ELF-1 (cell line): ENCODE measurements around the gene SPAG6.
"Not testable (repeated sequence)": the region's sequence is repeated elsewhere in the genome, so short reads cannot be mapped to it uniquely, and the experiment has no call there.

Experiments used
- DNase-seq: peaks from one replicate; pipeline ENCODE4 v3.0.0-alpha.2; 2016; ENCODE audit warnings: low read depth, low spot score

Gene SPAG6

DNA sequence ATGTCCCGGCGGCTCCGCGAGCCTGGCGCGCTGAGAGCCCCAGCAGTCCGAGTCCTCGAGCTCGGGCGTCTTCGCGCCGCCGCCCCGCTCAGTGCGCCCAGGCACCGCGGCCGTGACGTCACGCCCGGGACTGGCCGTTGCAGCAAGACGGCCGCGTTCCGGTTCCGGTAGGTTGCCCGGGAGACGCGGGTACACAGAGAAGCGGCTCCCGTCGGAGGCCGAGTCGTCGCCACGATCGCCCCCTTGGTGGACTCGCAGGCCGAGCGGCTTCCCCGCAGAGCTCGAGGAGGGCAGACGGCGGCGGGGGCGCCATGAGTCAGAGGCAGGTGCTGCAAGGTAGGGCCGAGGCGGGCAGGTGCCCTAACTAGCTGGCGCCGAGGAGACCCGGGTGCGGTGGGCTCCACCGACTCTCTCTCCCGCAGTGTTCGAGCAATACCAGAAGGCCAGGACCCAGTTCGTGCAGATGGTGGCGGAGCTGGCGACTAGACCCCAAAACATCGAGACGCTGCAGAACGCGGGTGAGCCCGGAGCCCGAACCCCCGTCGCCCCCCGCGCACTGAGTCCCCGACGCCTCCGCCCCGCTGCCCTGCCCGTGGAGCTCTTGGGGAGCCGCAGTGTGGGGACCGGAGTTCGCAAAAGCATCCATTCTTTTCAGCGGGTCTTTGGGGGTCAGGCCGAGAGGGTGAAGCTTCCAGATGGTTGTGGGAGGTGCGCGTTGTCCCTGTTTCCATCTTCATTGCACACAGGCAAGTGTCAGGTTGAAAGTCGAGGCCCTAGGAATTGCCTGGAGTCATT is at the start of gene SPAG6:
Gene SPAG6, plus strand, starts transcription at position 196 of the 795 bp plus-strand sequence. Its CDS starts 116 bp downstream, at position 312.
- peak; percentile 84 for DNase-seq

- no peak for DNase-seq
These were observed 44.1 kb upstream of the SPAG6 start for GRCh38 chr10:22301193-22301592.

DNA sequence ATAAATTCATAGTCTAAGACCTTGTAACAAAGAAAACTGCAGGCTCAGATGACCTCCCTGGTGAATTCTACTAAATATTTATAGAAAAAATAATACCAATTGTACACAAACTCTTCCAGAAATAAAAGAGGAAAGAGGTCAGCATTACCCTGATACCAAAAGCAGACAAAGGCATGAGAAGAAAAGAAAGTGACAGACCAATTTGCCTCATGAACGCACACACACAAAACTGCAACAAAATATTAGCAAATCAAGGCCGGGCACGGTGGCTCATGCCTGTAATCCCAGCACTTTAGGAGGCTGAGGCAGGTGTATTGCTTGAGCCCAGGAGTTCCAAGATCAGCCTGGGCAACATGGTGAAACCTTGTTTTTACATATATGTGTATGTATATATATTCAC is 41.8 kb upstream of the SPAG6 start:
- no peak for DNase-seq

GRCh38 chr10:22305721-22306120 is 39.6 kb upstream of the SPAG6 start:
- no peak for DNase-seq

DNA sequence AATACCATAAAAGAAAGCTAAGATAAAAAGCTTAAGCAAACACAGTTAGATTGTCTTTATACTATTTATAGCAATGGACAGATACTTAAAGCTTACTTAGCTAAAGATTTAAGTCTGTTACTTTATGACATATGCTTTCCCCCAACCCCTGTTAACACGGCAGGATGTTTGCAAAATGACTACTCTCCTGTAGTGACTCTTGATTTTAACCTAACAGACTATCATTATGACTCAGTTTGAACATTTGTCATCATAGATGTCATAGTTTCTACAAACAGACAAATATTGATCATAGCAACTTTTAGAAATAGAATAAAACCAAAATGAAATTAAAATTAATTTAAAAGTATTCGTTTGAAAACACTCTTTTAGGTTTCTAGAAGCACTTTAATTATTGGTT is 36.9 kb upstream of the SPAG6 start:
- no peak for DNase-seq

DNA sequence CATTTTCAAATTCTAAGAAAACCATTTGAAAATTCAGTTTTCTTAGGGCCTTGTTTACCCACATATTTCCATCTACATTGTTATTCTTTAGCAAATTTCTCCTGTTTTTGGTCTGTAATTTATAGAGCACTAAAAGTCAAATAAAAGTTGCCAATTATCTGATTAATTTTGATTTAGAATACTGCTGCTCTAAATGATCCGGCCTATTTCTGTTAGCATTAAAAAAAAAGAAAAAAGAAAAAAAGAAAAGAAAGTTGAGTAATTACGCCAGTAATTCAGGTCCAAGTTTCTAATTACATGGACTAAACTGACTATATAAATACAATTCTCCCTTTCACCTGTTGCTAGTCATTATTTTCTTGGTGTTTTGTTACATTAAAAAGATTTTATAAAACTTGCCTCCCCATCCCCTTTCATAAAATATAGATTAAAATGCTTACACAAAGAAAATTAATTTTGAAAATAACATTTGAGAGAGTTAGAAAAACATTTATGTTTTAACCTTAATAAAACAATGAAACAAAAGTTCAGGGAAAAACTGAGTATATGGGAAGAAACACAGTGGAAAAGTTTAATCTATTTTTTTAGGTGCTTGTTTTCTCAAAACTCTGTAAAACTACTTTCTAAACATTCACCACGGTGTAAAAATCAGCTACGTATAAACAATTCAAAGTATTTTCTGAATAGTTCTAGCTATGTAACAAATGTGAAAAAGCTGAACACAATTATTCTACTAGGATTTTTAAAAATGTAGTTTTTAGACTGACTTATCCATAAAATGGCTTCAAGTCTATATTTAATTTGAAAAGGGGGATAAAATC is 35.9 kb upstream of the SPAG6 start:
- DNase-seq, result no peak

- not testable (repeated sequence) for DNase-seq
These were observed 35.3 kb upstream of the SPAG6 start for GRCh38 chr10:22310012-22310411.

- no peak for DNase-seq
These were observed 34.4 kb upstream of the SPAG6 start for GRCh38 chr10:22310928-22311327.

GRCh38 chr10:22314852-22315251 is 30.4 kb upstream of the SPAG6 start:
- no peak for DNase-seq

GRCh38 chr10:22315455-22316285 is 29.6 kb upstream of the SPAG6 start:
- DNase-seq, result peak; percentile 71

DNA sequence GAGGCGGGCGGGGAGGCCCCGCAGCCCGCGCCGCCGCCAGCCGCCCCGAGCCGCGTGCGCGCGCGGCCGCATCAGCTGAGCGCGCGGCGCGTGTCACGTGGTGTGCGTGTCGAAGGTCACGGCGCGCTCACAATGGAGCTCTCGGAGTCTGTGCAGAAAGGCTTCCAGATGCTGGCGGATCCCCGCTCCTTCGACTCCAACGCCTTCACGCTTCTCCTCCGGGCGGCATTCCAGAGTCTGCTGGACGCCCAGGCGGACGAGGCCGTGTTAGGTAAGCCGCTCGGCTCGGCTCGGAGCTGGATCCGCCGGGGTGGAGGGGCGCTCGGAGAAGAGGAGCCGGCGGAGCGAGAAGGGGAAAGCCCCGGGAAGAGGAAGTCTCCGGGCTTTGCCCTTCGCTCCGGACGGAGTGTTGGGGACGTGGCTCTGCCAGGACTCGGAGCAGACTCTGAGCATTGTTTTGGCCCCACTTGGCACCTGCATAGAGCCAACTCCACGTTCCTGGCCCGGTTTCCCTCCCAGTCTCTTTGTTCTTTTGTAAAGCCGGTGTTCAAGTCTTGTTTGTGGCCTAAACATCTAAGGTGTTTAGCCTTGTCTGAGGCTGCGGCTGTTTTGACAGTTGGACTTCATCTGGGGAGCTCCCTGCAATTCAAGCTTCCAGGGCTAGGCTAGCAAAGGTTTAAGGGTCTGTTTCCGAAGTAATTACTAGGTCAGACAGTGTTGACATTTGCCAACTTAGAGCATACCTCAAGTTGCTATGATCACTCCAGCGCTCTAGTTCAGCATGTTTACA is 28.8 kb upstream of the SPAG6 start, which contains the start of gene COMMD3:
Gene COMMD3, plus strand, starts transcription at position 103 of the 790 bp plus-strand sequence. Its CDS starts 30 bp downstream, at position 133.
- DNase-seq, result peak; percentile 85

DNA sequence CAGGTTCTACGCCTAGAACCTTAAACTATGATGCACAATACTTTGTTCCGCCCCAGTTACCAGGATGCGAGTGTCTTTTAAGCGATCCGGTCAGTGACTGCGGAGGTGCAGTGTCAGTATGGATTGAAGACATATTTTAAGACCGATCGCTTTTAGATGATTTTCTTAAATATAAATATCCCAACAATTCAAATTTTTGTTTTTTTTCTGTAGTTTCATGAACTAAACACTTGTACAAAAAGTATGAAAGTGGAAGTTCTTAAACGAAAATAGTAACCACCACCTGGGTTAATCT is 28.3 kb upstream of the SPAG6 start:
- no peak for DNase-seq

GRCh38 chr10:22317771-22318565 is 27.3 kb upstream of the SPAG6 start:
- DNase-seq, result no peak

GRCh38 chr10:22318772-22319171 is 26.5 kb upstream of the SPAG6 start:
- no peak for DNase-seq

DNA sequence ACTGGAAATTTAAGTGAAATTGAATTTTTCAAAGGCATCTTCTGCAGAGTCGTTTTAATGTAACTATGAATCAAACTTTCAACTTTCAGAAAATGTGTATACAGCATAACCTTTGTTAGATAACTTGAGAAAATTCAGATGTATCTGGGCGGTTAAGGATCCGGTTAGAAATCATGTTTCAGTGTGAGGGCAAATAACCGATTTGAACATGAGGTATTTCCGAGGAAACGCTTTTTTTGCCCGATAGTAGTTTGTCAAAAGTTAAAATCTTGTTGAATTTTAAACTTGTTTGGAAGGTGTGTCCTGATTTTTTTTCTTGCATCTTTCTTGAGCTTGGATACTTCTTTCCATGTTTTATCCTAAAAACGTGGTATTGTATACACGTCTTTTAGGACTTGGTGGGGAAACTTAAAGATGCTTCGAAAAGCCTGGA is 25.7 kb upstream of the SPAG6 start:
- DNase-seq, result no peak

DNA sequence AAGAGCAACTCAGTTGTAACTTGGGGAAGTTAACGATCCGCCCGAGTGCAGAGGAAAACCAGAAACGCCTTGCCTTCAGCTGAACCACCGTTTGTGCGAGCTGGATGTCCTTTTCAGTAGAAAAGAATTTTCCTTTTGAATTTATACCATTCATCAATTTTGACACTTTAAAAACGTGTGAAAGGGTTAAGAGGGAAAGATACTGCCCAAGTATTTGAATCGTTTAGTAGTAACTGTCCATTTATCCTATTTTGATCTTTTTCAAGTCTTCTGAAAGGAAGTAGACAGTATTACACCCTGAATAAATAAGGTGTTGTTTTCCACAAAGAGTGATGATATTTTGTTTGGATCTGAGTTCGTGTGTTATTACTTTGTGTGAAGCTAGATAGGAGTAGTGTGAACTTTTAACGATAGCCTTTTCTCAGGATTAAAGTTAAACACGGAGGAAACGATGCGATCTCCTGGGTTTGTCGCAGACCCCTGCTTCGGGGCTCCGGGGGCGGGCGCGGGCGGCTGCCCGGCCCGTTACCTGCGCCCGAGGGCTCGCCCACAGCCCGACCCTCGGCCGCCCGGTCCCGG is 25.2 kb upstream of the SPAG6 start:
- DNase-seq, result peak; percentile 48

DNA sequence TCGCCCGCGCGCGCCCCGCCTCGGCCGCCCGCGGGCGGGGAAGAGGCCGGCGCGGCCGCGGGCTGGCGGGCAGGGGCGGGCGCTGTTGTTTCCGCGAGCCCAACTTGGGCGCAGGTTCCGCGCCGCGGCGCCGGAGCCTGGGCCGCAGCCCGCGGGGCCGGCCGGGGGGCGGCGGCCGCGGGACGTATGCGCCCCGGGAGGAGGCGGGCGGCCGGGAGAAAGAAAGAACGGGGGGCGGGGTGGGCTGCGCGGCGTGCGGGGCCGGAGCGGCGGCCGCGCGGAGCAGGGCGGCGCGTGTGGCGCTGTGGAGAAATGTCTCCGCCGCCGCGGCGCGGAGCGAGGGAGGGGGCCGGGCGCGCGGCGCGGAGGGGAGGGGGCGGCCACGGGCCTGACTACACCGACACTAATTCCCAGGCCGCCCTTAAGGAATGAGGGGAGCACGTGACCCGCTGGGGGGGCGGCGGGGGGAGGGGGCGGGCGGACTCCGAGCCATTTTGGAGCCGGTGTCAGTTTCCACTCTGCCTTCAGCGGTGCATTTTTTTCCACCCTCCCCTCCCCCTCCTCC is 24.6 kb upstream of the SPAG6 start, which contains the start of gene BMI1:
Gene BMI1, plus strand, starts transcription at position 509 of the 565 bp plus-strand sequence. CDS start 5,351 bp downstream, outside the sequence.
- DNase-seq, result no peak

- DNase-seq, result peak; percentile 81
These were observed 24.0 kb upstream of the SPAG6 start for GRCh38 chr10:22321156-22321923.
